Keratinocyte (primary cell): ENCODE data around the gene CEMP1.

Experiments
- CTCF ChIP-seq, 3 experiments: IDR thresholded peaks in 1 of 3; conservative IDR thresholded peaks in 1 of 3; optimal IDR thresholded peaks in 1 of 3; 2 replicates in 2 of 3; 3 replicates in 1 of 3; pipeline versions ENCODE3 to v1.5.1; 2011; ENCODE audit warnings: low read length in 3 of 3, mild to moderate bottlenecking in 3 of 3, moderate library complexity in 2 of 3, control low read depth in 1 of 3, inconsistent platforms in 1 of 3; ENCODE audit not compliant: insufficient read depth in 2 of 3; ENCODE audit errors: extremely low read depth in 1 of 3
- EZH2 ChIP-seq: IDR thresholded peaks from one replicate; pipeline ENCODE4 v1.6.1; 2012; ENCODE audit warnings: inconsistent platforms, mild to moderate bottlenecking, low read length, moderate library complexity

GRCh38 chr16:2512735-2513404 lies 18.3 kb downstream of the CEMP1 start:
- TF ChIP-seq CTCF (optimal IDR thresholded peaks at IDR 0.05 in 1 of 3, IDR thresholded peaks at IDR 0.05 in 1 of 3, conservative IDR thresholded peaks at IDR 0.05 in 1 of 3; ENCODE audit: extremely low read depth in 1 of 3, insufficient read depth in 2 of 3, low read length in 3 of 3) = no peak
- no peak for TF ChIP-seq EZH2
